K562 (cell line): ENCODE results near the gene SRGAP3. TPM values are rescaled to one million over a fixed set of nuclear protein-coding genes. Genes with fewer than 3 reads are reported as not detected.

Source experiments
- ATAC-seq: fragments of 200-7000 bp; cut with Tn5 transposase; 3 replicates; pipeline ENCODE4 v1.9.1; 2020; ENCODE audit warnings: moderate library complexity
- BruUV-seq: library from RNA; stranded (reverse); fragments of 400-500 nt; replicated peaks from 2 replicates; lab custom pipeline; 2021; lab: Mats Ljungman, UMichigan
- CTCF ChIA-PET: fragments of 300-600 bp; formaldehyde crosslinking; extraction: SDS; loops from one replicate; lab custom pipeline; 2021; ENCODE audit warnings: low intra/inter-chr PET ratio; lab: Yijun Ruan, JAX
- POLR2A ChIA-PET: fragments of 300-600, 350-650 bp; sonication (Branson Sonifier 250); formaldehyde crosslinking; extraction: SDS; loops from one replicate; lab custom pipeline; 2021; ENCODE audit warnings: antibody characterized with exemption, inconsistent platforms; lab: Yijun Ruan, JAX
- DNase-seq, 4 experiments: peaks; one replicate each; pipeline versions ENCODE4 v3.0.0 to v3.0.0-alpha.2; 2011 to 2018; ENCODE audit warnings: low spot score in 3 of 4, mixed read lengths in 3 of 4; ENCODE audit errors: extremely low read depth in 1 of 4
- FAIRE-seq: peaks from 2 replicates; lab custom pipeline; 2011; peaks lifted over from hg19 to GRCh38; lab: Jason Lieb, UNC
- H2AFZ ChIP-seq: 2 replicates; pipeline ENCODE4 v1.6.0; 2011; ENCODE audit warnings: low read depth, low read length, control low read depth, inconsistent platforms
- H3K27ac ChIP-seq: fragments of 200-600 bp; 3 replicates; pipeline ENCODE4 v1.8.0; 2011; ENCODE audit warnings: low read depth, mild to moderate bottlenecking, control low read depth, inconsistent platforms, low read length, moderate library complexity, mixed read lengths; ENCODE audit errors: extremely low read depth
- H3K27me3 ChIP-seq, 2 experiments: fragments of 300-600 bp in 1 of 2; 2 replicates in 1 of 2; 3 replicates in 1 of 2; pipeline versions ENCODE4 v1.6.0 to v1.8.0; 2011; ENCODE audit warnings: inconsistent platforms in 2 of 2, low read length in 2 of 2, mild to moderate bottlenecking in 1 of 2, mixed read lengths in 1 of 2, moderate library complexity in 1 of 2; ENCODE audit not compliant: control insufficient read depth in 2 of 2, insufficient read depth in 2 of 2
- H3K36me3 ChIP-seq: fragments of 300-600 bp; 3 replicates; pipeline ENCODE4 v1.8.0; 2011; ENCODE audit warnings: mild to moderate bottlenecking, low read length, inconsistent platforms; ENCODE audit not compliant: control insufficient read depth, insufficient read depth
- H3K4me1 ChIP-seq, 2 experiments: fragments of 200-600 bp in 1 of 2; replicated peaks in 1 of 2; 2 replicates in 1 of 2; 3 replicates in 1 of 2; pipeline versions ENCODE4 v1.5.1 to v1.8.0; 2011; ENCODE audit warnings: inconsistent platforms in 2 of 2, low read length in 2 of 2, mild to moderate bottlenecking in 1 of 2, mixed read lengths in 1 of 2, moderate library complexity in 1 of 2; ENCODE audit not compliant: control insufficient read depth in 2 of 2, insufficient read depth in 2 of 2
- H3K4me2 ChIP-seq: 2 replicates; pipeline ENCODE4 v1.6.1; 2011; ENCODE audit warnings: low read length, control low read depth, inconsistent platforms, mixed read lengths; ENCODE audit not compliant: insufficient read depth
- H3K4me3 ChIP-seq: fragments of 200-600 bp; sonication (generic), shearing (Covaris generic); 2 replicates; pipeline ENCODE4 v1.5.1; 2016; ENCODE audit warnings: control low read depth, inconsistent platforms
- H3K79me2 ChIP-seq: fragments of 200-600 bp; 3 replicates; pipeline ENCODE4 v1.8.0; 2011; ENCODE audit warnings: low read length, inconsistent platforms; ENCODE audit not compliant: control insufficient read depth, insufficient read depth
- H3K9ac ChIP-seq, 2 experiments: 2 replicates each; pipeline versions ENCODE4 v1.6.0 to v1.6.1; 2011; ENCODE audit warnings: low read depth in 2 of 2, low read length in 2 of 2, control low read depth in 1 of 2, inconsistent platforms in 1 of 2, mild to moderate bottlenecking in 1 of 2, mixed read lengths in 1 of 2; ENCODE audit not compliant: insufficient read depth in 1 of 2
- H3K9me1 ChIP-seq: one replicate; pipeline ENCODE4 v1.6.0; 2011; ENCODE audit warnings: inconsistent platforms, mild to moderate bottlenecking, low read length, moderate library complexity; ENCODE audit not compliant: control insufficient read depth, insufficient read depth
- H3K9me3 ChIP-seq: replicated peaks from 2 replicates; pipeline ENCODE4 v1.5.1; 2011; ENCODE audit warnings: low read depth, low read length, inconsistent platforms; ENCODE audit not compliant: control insufficient read depth, insufficient read depth
- H4K20me1 ChIP-seq: replicated peaks from 2 replicates; pipeline ENCODE4 v1.6.1; 2011; ENCODE audit warnings: low read length, inconsistent platforms, mixed read lengths; ENCODE audit not compliant: control insufficient read depth, insufficient read depth
- ATF2 ChIP-seq: sonication (generic); formaldehyde crosslinking; IDR thresholded peaks from 2 replicates; pipeline ENCODE4 v1.8.1; 2022; ENCODE audit warnings: missing genetic modification reagents
- ELF2 ChIP-seq: fragments of 250-450 bp; sonication (Bioruptor Pico); IDR thresholded peaks from 2 replicates; pipeline ENCODE4 v1.5.0; 2021; ENCODE audit warnings: mild to moderate bottlenecking
- HNRNPL ChIP-seq: fragments of 200-400 bp; formaldehyde crosslinking; IDR thresholded peaks from 2 replicates; pipeline ENCODE4 v1.6.1; 2017; ENCODE audit warnings: low read depth, mild to moderate bottlenecking, low read length
- HNRNPUL1 ChIP-seq: fragments of 200-400 bp; formaldehyde crosslinking; IDR thresholded peaks from 2 replicates; pipeline ENCODE4 v1.6.1; 2017; ENCODE audit warnings: low read length
- JUN ChIP-seq, 2 experiments: sonication (generic) in 1 of 2; formaldehyde crosslinking in 1 of 2; IDR thresholded peaks; 2 replicates each; pipeline versions ENCODE4 v1.6.1 to v1.8.0; 2012 to 2022; ENCODE audit warnings: borderline replicate concordance in 2 of 2, mild to moderate bottlenecking in 2 of 2, improper control_type of control experiment in 1 of 2, low read depth in 1 of 2, low read length in 1 of 2, missing genetic modification reagents in 1 of 2
- MEF2A ChIP-seq: IDR thresholded peaks from 2 replicates; pipeline ENCODE4 v1.6.1; 2011; ENCODE audit warnings: low read depth, mild to moderate bottlenecking, low read length, moderate library complexity; ENCODE audit not compliant: control insufficient read depth
- MEF2D ChIP-seq: conservative IDR thresholded peaks from 2 replicates; pipeline ENCODE4 v1.6.1; 2016; ENCODE audit warnings: low read depth, missing genetic modification characterization, missing compliant biosample characterization
- NELFE ChIP-seq: IDR thresholded peaks from 2 replicates; pipeline ENCODE4 v1.6.1; 2011; ENCODE audit warnings: mild to moderate bottlenecking; ENCODE audit not compliant: insufficient read depth, insufficient read length
- PCBP2 ChIP-seq: fragments of 200-400 bp; formaldehyde crosslinking; IDR thresholded peaks from 2 replicates; pipeline ENCODE4 v1.6.1; 2018; ENCODE audit warnings: low read length, low read depth, mild to moderate bottlenecking, moderate library complexity; ENCODE audit not compliant: poor library complexity, severe bottlenecking
- RBBP5 ChIP-seq: fragments of 200-600 bp; sonication (generic); IDR thresholded peaks from 2 replicates; pipeline ENCODE4 v1.6.1; 2012; ENCODE audit warnings: borderline replicate concordance, mild to moderate bottlenecking, low read length, control low read depth, inconsistent platforms; ENCODE audit not compliant: insufficient read depth, poor library complexity, severe bottlenecking
- STAT6 ChIP-seq: sonication (generic); formaldehyde crosslinking; IDR thresholded peaks from 2 replicates; pipeline ENCODE4 v1.8.1; 2023; ENCODE audit warnings: mild to moderate bottlenecking, missing genetic modification reagents
- ZBTB34 ChIP-seq: fragments of 250-450 bp; sonication (Bioruptor Pico); IDR thresholded peaks from 2 replicates; pipeline ENCODE4 v1.8.0; 2021; ENCODE audit warnings: mild to moderate bottlenecking, moderate library complexity
- ZBTB8A ChIP-seq: fragments of 450-650 bp; IDR thresholded peaks from 2 replicates; pipeline ENCODE4 v1.6.1; 2018; ENCODE audit warnings: mild to moderate bottlenecking, moderate library complexity; ENCODE audit not compliant: partially characterized antibody
- WGBS: fragments of 100-300 bp; shearing (Covaris generic); methylation state at CpG from one replicate; pipeline ENCODE4 v1.1.6; 2016; ENCODE audit warnings: low coverage, mixed read lengths; ENCODE audit not compliant: insufficient coverage; ENCODE audit errors: missing lambda C conversion rate; 5-methylcytosine and 5-hydroxymethylcytosine counted together
- in situ Hi-C: fragments of 300-500 bp; cut with MboI; formaldehyde crosslinking; loops from 4 replicates; pipeline ENCODE4 v1.15.0; 2018; ENCODE audit warnings: inconsistent platforms, mixed read lengths
- intact Hi-C: fragments of 100-400 bp; cut with micrococcal nuclease; formaldehyde crosslinking; loops from 2 replicates; pipeline ENCODE4 v1.14.2; 2022
- polyA plus RNA-seq, 8 experiments: library from polyadenylated mRNA; depleted of rRNA in 4 of 8; stranded (reverse) in 5 of 8; unstranded in 3 of 8; fragments of >200 nt; fragmentation: Nextera tagmentation in 2 of 8; fragmentation: Illumina TruSeq in 1 of 8; extraction: Ambion mirVana in 2 of 8; extraction: Trizol in 1 of 8; gene quantifications; 2 replicates each; pipeline versions ENCODE4 v1.2.1 to v1.2.3, GENCODE V29; 2011 to 2014; ENCODE audit warnings: inconsistent platforms in 1 of 8, missing spikeins in 1 of 8
- total RNA-seq, 7 experiments: library from RNA; depleted of rRNA in 6 of 7; stranded (reverse); fragments of >200 nt in 6 of 7; fragmentation: Illumina TruSeq in 2 of 7; extraction: Trizol in 2 of 7; gene quantifications; 2 replicates each; pipeline versions ENCODE4 v1.2.1 to v1.2.3, GENCODE V29; 2011 to 2021; ENCODE audit warnings: low replicate concordance in 1 of 7

Gene SRGAP3
- total and polyA plus RNA-seq, 9 of the 15 experiments (the other 6 are each of a cell fraction or from before 2014, with no cell fraction given): 0.11 to 0.85 (median 0.35) TPM; not detected in 2

GRCh38 chr3:9107738-9108137, 141.7 kb downstream of the SRGAP3 start (continued):
- no peak for TF ChIP-seq STAT6 (CRISPR knock-in tag)

GRCh38 chr3:9105421-9105820, 144.0 kb downstream of the SRGAP3 start:
- POLR2A ChIA-PET: no interaction called here
- intact Hi-C loops (no loop called here), in situ Hi-C loops (no loop called here)
- Histone ChIP-seq H3K9me1 (no peaks in the 10 kb centered on the region), H3K79me2 (no peaks in the 10 kb centered on the region), H2AFZ (no peak overlapping the region), H3K9me3 (no peaks in the 10 kb centered on the region), H3K9ac (no peak overlapping the region), H3K4me1 (no peaks in the 10 kb centered on the region), H3K4me3 (no peak overlapping the region), H3K4me2 (no peak overlapping the region), H3K27ac (no peak overlapping the region), H4K20me1 (no peaks in the 10 kb centered on the region)
- ATAC-seq (no peak), FAIRE-seq (no peak)
- no TSS peak for BruUV-seq
- TF ChIP-seq MEF2A: no peak
- no peak for TF ChIP-seq NELFE
- no peak for TF ChIP-seq JUN (IDR thresholded peaks at IDR 0.05; ENCODE audit: borderline replicate concordance, low read depth, low read length)
- no peak for TF ChIP-seq JUN (CRISPR knock-in tag; IDR thresholded peaks at IDR 0.05; ENCODE audit: borderline replicate concordance)
- TF ChIP-seq RBBP5: no peak
- TF ChIP-seq PCBP2: no peak
- no peak for TF ChIP-seq MEF2D (tag)
- TF ChIP-seq ZBTB34: no peak
- TF ChIP-seq HNRNPUL1: no peak
- TF ChIP-seq HNRNPL: no peak
- TF ChIP-seq ATF2 (CRISPR knock-in tag): no peak
- TF ChIP-seq ELF2 (CRISPR knock-in tag): no peak
- TF ChIP-seq ZBTB8A: no peak
- TF ChIP-seq, all 486 proteins: peak for 0
- 7% methylated on average over 1 of the region's 1 CpG for WGBS
- H3K36me3 ChIP-seq: no peaks in the 10 kb centered on the region
- CTCF ChIA-PET: no interaction called here
- H3K27me3 ChIP-seq: peaks cover 17 to 54% of the 10 kb centered on the region in 2 experiments; a peak in 4 of 5 replicates
- no peak for DNase-seq
